HUDEP-2 (cell line): ENCODE measurements around the gene ANTKMT.
"Not testable (repeated sequence)": the region's sequence is repeated elsewhere in the genome, so short reads cannot be mapped to it uniquely, and the experiment has no call there.

Experiments
- DNase-seq, 76 experiments: peaks; one replicate each; lab custom pipeline; 2025; ENCODE audit not compliant: unreplicated experiment in 76 of 76; lab: John Stamatoyannopoulos, UW

ANTKMT gene

DNA sequence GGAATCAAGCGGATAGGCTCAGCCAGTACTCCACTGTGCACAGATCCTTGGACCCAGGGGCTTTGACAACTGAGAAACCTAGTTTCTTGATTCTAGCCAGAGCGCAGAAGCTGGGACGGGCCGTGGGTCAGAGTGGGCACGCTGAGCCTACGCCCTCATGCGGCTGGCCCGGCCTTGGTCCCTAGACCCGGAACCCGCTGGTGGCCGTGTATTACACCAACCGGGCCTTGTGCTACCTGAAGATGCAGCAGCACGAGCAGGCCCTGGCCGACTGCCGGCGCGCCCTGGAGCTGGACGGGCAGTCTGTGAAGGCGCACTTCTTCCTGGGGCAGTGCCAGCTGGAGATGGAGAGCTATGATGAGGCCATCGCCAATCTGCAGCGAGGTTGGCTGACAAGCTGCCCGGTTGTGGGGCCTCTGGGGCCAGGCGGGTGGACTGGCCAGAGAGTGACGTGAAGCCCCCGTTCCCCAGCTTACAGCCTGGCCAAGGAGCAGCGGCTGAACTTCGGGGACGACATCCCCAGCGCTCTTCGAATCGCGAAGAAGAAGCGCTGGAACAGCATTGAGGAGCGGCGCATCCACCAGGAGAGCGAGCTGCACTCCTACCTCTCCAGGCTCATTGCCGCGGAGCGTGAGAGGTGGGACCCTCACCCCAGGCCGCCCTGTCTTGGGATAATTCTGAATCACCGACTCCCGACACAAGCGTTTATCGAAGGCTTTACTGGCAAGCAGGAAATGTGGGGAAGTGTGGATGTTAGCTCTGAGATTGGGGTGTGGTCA is 39.8 kb upstream of the ANTKMT start:
- peak in 67 of 76 experiments; percentile 19 to 79 (median 59) for DNase-seq

DNA sequence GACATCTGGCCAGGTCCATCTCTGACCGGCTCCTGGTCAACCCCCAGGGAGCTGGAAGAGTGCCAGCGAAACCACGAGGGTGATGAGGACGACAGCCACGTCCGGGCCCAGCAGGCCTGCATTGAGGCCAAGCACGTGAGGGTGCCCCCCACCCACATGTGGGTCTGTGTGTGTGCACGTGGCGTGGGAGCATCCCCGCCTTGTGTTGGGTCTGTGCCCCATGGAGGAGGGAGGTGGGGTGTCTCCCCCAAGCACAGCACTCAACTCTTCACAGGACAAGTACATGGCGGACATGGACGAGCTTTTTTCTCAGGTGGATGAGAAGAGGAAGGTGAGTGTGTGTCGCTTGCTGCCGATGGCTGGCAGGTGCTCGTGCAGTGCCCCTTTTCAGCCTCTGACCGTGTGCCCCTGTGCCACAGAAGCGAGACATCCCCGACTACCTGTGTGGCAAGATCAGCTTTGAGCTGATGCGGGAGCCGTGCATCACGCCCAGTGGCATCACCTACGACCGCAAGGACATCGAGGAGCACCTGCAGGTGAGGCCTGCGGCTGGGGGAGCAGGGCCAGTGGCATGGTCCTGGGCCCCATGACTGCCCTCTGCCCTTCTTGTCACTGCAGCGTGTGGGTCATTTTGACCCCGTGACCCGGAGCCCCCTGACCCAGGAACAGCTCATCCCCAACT is 39.1 kb upstream of the ANTKMT start:
- peak in 15 of 76 experiments; percentile 6 to 66 (median 37) for DNase-seq

DNA sequence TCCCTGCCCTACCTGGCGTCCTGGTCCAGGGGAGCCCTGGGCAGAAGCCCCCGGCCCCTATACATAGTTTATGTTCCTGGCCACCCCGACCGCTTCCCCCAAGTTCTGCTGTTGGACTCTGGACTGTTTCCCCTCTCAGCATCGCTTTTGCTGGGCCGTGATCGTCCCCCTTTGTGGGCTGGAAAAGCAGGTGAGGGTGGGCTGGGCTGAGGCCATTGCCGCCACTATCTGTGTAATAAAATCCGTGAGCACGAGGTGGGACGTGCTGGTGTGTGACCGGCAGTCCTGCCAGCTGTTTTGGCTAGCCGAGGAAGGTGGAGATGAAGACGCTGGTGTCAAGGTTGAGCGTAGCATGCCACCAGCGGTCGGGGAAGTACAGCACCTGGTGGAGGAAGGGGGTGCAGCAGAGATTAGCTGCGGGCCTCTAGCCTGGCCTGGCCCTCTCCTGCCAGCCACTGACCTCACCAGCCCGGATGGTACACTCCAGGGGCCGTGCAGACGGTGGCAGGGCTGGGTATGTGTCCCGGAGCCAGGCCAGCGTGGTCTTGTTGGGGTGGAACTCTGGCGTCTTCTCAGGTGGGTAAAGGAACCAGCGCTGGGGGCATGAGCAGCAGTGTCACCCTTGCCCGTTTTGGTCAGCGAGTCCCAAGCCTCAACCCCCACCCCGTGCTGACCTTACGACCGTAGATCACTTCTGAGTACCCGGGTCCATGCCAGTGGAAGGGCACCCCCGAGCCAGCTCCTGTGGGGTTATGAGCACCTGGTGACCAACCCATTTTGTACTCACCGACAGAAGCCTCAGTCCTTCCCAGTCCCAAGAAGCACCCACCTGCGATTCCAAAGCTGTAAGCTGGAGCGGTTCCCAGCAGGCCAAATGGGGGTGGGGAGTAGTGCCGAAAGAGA is 38.2 kb upstream of the ANTKMT start:
- peak in 1 of 76 experiments; percentile 16 for DNase-seq

DNA sequence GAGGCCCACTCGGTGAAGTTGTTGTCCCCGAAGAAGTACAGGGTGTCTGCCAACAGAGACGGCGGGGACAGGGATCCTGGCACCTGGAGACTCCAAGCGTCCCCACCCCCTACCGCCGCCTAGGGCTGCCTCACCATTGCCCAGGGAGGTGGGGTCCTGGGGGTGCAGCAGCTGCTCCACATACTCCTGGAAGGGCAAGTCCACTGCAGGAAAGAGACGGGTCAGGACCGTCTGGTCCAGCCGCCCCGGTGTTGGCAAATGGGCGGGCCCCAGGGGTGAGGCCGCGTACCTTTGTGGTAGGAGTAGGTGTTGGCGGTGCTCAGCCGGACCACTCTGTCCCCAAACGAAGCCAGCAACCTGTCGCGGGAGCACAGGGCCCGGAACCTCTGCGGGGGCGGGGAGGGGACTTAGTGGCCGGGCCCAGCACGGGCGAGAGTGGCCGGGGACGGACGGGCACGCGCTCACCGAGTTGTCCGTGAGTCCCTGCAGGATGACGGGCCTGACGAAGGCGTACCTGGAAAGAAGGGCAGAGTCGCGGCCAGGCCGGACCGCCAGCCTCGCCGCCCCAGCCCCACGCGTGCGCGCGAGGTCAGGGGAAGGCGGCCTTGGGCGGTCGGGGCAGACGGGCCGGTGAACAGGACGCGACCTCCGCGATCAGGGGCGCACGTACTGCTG is 37.4 kb upstream of the ANTKMT start:
- DNase-seq, result peak in 11 of 76 experiments; percentile 12 to 41 (median 30)

DNA sequence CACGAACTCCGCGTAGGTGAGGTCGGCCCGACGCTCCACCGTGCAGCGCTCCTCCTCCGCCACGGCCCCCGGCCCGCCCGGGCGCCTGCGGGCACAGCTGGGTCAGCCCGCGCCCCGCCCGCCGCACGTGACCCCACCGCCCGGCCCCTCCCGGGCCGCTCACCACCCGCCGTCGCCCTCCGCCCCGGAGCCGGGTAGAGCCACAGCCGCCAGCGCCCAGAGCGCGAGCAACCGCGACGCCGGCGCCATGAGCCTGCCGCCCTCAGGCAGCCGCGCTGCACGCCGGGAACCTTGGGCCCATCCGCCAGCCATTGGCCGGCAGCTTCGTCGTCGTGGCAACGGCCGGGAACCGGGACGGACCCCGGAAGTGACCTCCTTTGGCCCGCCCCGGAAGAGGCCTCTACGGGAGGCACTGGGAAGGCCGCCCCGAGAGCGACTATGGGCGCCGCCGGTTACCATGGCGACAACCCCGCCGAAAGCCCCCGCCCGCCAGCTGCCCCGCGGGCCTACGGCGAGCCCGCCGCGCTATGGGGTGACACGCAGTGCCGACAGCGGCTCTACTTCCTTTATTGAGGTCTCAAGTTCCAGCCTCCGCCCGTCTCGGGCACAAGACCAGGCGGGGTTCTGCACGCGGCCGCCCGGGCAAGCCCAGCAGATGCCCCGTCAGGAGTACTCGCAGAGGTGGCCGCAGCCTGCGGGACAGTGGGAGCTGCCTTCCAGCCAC is 36.7 kb upstream of the ANTKMT start, which contains the start of gene JMJD8:
TSS of gene JMJD8 (minus strand) at position 264 of the 724 bp plus-strand sequence. CDS start at position 249, 15 bp downstream.
- peak in 75 of 76 experiments; percentile 27 to 97 (median 93) for DNase-seq

DNA sequence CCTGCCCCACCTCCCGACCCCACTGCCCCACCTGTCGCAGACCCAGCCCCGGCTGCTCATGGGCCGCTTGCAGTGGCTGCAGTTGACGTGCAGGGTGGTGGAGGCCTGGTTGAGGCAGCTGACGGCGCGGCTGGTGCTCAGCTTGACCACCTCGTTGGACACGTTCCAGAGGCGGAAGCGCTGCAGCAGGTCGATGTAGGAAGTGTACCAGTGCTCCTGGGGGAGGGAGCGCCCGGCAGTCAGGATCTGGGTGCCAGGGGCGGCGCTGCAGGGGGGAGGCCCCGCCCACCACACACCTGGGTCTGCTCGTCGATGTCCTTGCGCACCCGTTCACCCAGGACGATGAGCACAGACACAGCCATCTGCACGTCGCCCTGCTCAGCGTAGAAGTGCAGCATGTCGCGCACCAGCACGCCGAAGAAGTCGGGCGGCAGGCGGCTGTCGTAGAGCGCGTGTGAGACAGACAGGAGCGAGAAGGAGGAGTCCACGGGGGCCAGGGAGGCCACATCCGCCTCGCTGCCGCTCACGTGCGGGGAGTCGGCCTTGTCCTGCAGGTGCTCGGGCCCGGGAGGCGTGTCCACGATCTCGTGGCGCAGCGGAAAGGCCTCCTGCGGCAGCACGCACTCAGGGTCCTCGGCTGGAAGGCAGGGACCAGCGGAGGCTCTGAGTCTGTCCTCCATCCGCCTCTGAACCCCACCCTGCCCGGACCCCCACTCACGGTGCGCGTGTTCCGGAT is 35.8 kb upstream of the ANTKMT start:
- DNase-seq, result no peak

DNA sequence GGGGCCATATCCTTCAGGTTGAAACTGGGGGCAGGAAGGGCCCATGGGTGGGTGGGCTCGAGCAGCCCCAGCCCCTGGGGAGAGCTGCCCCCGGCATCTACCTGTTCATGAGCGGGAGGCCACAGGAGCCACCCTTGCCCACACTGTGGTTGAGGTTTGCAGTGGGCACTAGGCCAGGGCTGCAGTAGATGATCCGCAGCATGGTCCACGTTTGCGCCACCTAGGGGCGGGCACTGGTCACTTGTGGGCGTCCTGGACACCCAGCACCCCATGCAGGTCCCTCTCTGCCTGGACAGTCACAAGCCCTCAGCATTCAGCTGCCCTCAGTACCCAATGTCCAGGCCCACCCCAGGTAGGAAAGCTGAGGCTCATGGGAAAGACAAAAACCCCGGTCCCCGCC is 35.0 kb upstream of the ANTKMT start:
- peak in 60 of 76 experiments; percentile 13 to 73 (median 50) for DNase-seq

DNA sequence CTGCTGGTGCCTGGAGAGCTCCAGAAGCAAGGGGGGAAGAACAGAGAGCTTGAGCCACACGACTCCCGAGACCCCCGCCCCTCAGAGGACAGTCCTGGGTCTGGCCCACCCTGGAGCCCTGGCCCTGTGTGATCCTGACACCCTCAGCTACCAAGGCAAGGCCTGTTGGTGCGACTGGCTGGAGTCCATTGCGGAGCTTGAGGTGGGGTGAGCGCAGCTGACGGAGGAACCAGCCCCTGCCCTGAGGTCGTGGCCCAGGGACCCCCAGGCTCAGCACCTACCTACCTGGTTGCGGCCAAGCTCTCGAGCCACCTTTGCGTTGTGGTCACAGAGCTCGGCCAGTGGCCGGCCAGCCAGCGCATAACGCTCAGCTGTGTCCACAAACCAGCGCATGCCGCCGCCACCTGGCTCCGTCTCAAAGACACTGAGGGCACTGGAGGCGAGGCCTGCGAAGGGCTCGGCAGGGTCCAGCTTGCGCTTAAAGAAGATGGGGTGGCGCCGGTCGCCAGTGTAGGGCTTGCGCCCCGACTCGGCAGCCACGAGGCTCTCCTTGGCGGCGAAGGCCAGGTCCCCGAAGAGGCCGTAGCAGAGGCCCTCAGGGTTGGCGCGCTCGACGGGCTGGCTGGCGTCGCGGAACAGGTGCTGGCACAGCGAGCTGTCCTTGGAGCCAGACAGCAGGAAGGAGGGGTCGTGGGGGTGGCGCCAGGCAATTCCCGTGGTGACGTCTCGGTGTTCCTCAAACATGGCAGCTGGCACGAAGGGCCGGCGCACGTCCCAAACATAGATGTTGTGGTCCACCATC is 34.3 kb upstream of the ANTKMT start:
- no peak for DNase-seq

DNA sequence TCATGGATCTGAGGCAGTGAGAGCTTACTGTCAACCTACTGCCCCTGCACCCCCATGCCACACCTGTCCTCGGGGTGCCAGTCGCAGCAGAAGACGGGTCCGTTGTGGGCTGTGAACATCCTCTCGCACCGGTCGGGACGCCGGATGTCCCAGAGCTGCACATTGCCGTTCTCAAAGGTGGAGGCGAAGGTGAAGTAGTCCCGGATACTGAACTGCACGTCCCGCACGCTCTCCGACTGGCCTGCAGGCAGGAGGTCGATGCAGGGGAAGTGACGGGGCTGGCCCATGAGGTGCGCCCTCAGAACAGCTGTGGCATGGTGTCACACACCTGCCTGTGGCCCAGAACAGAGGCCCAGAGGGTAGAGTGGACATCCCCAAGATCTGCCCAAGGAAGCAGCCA is 33.4 kb upstream of the ANTKMT start:
- DNase-seq, result no peak

DNA sequence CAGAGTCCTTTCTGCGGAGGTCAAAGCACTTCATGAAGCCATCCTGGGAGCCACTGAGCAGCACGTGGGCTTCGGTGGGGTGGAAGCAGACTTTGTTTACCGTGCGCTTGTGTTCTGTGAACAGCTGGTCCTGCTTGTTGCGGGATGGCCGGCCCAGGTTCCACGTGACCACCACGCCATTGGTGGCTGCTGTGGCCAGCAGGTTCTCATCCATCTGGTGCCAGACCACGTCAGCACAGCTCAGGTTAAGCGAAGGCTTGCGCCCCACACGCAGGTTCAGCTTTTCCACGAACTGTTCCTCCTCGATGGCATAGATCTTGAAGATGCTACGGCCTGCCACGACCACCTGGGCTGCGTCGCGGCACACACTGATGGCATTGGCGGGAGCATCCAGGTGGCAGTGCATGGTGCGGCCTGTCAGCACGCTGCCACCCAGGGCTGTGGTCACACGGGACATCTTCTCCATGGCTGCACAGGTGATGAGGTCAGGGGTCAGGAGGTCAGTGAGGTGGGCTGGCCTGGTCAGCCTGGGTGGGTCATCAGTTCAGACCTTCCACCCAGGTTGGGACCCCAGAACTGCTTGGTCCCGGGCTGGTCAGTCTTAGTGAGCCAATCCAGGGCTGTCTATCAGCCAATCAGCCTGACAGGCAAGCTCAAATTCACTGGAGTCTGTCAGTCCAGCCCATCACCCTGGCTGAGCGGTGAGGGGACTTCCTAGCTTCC is 31.6 kb upstream of the ANTKMT start:
- no peak for DNase-seq

DNA sequence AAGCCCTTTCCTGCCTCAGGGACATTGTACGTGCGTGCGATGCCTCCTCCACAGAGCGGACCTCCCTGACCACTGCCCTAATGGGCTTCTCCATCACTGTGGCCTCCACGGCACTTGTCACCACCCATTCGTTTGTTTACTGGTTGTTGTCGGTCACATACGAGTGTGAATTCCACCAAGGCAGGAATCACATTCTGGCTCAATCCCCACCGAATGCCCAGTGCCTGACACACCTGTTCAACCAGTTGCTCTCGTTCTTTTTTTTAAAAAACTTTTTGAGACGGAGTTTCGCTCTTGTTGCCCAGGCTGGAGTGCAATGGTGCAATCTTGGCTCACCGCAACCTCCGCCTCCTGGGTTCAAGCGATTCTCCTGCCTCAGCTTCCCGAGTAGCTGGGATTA is 29.7 kb upstream of the ANTKMT start:
- not testable (repeated sequence) for DNase-seq

DNA sequence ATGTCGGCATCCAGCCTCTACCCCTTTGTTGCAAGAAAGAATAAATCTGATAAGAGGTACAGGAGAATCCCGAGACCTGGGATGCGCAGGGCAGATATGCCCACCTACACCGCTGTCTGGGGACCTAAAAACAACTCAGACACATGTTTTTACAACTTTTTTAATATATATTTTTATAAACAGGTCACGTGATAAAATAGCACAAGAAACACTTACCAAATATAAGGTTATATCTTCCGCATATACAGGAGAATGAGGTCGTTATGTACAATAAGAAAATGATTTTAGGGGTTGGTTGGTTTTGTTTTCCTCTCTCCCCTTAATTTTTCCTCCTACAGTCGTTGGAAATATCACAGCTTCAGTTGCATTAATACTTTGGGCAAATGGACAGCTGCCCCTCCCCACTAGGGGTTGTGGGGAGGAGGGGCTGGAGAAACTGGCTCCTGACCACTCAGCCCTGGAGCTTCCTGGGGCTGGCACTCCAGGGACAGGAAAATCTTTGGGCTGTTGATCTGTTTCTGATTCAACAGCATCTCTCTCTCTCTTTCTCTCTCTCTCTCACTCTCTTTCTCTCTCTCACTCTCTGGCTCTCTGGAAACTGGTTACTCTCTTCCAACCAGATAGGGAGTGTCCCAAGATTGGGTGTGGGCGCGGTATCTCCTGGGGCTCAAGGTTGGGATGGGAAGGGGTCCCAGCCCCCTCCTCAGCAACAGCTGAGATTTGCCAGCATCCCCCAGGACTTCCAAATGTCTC is 28.4 kb upstream of the ANTKMT start:
- DNase-seq, result no peak

DNA sequence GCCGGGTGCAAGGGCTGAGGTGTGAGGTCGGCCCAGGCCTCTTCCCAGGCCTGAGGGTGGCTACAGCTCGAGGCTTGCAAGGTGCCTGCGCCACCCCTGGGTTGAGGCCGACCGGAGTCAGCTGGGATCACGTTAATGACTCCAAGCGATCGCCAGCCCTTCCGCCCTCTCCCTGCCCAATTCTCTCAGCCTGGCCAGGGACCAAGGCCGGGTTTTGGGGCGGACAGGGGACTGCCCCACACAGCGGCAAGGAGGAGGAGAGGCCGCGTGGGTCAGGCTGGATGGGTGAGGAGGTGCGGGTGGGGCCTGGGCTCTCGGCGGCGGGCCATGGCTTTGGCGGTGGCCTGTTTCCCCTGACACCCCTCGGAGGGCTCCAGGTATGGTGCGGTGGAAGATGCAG is 27.6 kb upstream of the ANTKMT start:
- DNase-seq, result no peak

DNA sequence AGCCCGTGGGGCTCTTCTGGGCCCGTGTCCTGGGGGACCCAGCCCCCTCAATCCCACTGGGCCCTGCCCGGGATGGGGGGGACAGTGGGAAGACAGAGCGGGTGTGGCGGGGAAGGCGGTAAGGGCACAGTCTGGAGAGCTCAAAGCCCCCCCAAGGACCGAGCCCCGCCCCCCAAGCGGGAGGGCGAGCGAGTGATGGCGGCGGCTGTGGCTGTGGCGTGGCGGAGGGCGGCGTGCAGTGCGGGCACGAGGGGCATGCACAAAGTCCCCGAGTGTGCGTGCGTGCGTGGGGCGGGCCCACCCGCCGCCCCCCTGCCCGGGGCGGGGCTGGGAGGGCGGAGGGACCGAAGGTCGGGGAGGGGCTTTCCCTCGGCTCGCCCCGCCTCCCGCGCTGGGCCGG is 27.2 kb upstream of the ANTKMT start:
- DNase-seq, result no peak

DNA sequence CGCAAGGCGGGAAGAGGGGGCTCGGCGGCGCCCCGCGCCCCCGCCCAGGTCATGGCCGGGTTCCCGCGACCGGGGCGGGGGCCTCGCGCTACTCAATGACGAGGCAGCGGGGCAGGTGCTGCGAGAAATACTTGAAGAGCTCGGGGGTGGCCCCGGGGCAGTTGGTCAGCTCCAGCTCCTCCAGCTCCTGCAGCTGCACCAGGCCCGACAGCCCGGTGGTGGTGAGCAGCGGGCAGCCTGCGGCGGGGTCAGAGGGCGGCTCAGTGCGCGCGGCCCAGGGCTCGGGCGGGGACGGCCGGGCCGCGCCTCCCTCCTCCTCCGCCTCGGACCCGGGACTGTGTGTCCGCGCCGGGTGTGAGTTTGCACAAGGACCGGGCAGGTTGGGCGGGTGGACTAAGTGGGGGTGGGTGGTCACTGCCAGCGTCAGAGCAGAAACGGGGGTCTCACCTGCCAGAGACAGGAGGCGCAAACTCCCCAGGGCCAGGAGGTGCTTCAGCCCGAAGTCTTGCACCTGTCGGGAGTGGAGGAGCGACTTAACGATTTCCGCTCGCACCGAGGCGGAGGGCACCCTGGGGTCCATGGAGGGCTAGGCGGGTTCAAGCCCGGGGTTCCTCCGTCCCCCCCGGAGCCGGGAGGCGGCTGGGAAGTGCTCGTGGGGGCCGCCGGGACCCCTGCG is 26.6 kb upstream of the ANTKMT start:
- no peak for DNase-seq

DNA sequence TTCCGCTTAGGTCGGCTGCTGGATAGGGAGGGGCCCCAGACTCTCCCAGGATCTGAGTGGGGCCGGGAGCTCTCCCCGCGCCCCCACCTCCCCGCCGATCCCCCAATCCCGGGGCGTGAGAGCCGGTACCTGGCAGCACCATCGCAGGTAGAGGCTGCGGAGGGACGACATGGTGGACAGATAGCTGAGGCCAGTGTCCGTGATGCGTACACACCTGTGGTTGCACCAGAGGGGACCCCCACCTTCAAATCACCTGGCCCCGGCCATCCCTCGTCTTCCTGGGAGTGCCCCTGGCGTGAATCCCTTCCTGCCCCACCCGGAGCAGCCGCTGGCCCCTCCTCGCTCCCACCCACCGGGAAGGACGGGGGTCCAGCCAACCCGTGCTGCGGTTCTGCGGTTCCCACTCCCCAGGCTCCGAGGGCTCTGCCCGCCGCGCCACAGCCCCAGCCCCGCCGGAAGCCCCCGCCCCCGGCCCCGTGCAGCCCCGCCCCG is 26.0 kb upstream of the ANTKMT start:
- DNase-seq, result no peak
